ENCODE measurements around the gene DEPDC1B. TPM values are rescaled to one million over a fixed set of nuclear protein-coding genes. Genes with fewer than 3 reads are reported as not detected.

Gene DEPDC1B
- total and polyA plus RNA-seq, 2 of the 8 experiments (the other 6 are each of a cell fraction or from before 2014, with no cell fraction given): 30.8 to 67.4 TPM

GRCh38 chr5:60576425-60576824 is 123.5 kb downstream of the DEPDC1B start:
- H3K23me2 ChIP-seq (ENCODE audit: low read depth, low read length): no peaks in the 10 kb centered on the region
- H3K4ac ChIP-seq (replicated peaks; ENCODE audit: insufficient read length, low read depth, low read length): no peak overlapping the region
- TF ChIP-seq SP1 (IDR thresholded peaks at IDR 0.05; ENCODE audit: low read depth, low read length): no peak
- no peak overlapping the region for H3K27ac ChIP-seq (ENCODE audit: low read depth, low read length)
- ChIA-PET CTCF (ENCODE audit: partially characterized antibody) (no interaction called here), POLR2A (ENCODE audit: partially characterized antibody) (no interaction called here)
- H3K23ac ChIP-seq (ENCODE audit: insufficient read length): no peak overlapping the region
- H4K91ac ChIP-seq (replicated peaks; ENCODE audit: insufficient read length, low read length): no peak overlapping the region
- 61 to 100% methylated on average over 1 to 2 of the region's 2 CpGs for WGBS, 2 experiments (ENCODE audit: extremely low coverage in 1 of 2, insufficient coverage in 1 of 2, insufficient read length in 1 of 2, insufficient replicate concordance in 2 of 2, low coverage in 1 of 2, low lambda C conversion rate in 2 of 2, missing lambda C conversion rate in 1 of 2)
- H3K36me3 ChIP-seq (ENCODE audit: control insufficient read depth in 2 of 4, insufficient read depth in 4 of 4, low read length in 3 of 4): peaks cover 0 to 4% (median 0%) of the 10 kb centered on the region in 4 experiments; a peak in 2 of 8 replicates
- no peak overlapping the region for H3K9ac ChIP-seq (replicated peaks in 1 of 4; ENCODE audit: extremely low read depth in 1 of 4, low read depth in 3 of 4, low read length in 3 of 4)
- DNase-seq (ENCODE audit: low read depth in 1 of 2, low spot score in 2 of 2): no peak
- no peak overlapping the region for H2BK20ac ChIP-seq (ENCODE audit: low read length)
- peaks cover 22 to 27% of the 10 kb centered on the region in 2 experiments for H3K9me3 ChIP-seq (ENCODE audit: insufficient read depth in 2 of 2, low read depth in 1 of 2, low read length in 1 of 2)
- H2BK12ac ChIP-seq (ENCODE audit: low read depth, low read length): no peak overlapping the region
- no peak overlapping the region for H3K4me2 ChIP-seq (ENCODE audit: insufficient read depth in 1 of 2, low read depth in 2 of 2, low read length in 2 of 2)
- H2BK15ac ChIP-seq (ENCODE audit: low read length): no peak overlapping the region
- H3K4me3 ChIP-seq (ENCODE audit: extremely low read depth in 1 of 4, insufficient read depth in 2 of 4, low read depth in 3 of 4, low read length in 4 of 4): no peak overlapping the region
- no peak overlapping the region for H2AFZ ChIP-seq (ENCODE audit: low read length)
- H3K18ac ChIP-seq (ENCODE audit: extremely low read depth, low read length): no peak overlapping the region
- H2BK5ac ChIP-seq (ENCODE audit: low read depth, low read length): no peak overlapping the region
- H2AK5ac ChIP-seq (ENCODE audit: low read depth, low read length): no peak overlapping the region
- H3K79me1 ChIP-seq (ENCODE audit: low read depth, low read length): no peaks in the 10 kb centered on the region
- H3K14ac ChIP-seq (ENCODE audit: insufficient read length): no peak overlapping the region
- no peaks in the 10 kb centered on the region for H3K27me3 ChIP-seq (replicated peaks in 1 of 4; ENCODE audit: control insufficient read depth in 3 of 4, extremely low read depth in 1 of 4, insufficient read depth in 3 of 4, low read length in 3 of 4)
- no peaks in the 10 kb centered on the region for H3K79me2 ChIP-seq (ENCODE audit: control insufficient read depth in 1 of 2, insufficient read depth in 2 of 2, low read length in 2 of 2)
- no peak for FAIRE-seq
- no peak overlapping the region for H3K56ac ChIP-seq (replicated peaks; ENCODE audit: insufficient read length, low read depth, low read length)
- H4K5ac ChIP-seq (ENCODE audit: insufficient read length, low read depth, low read length): no peak overlapping the region
- H3K4me1 ChIP-seq (replicated peaks in 1 of 4; ENCODE audit: control insufficient read depth in 3 of 4, insufficient read depth in 4 of 4, low read length in 3 of 4): no peaks in the 10 kb centered on the region
- no peak overlapping the region for H4K8ac ChIP-seq (ENCODE audit: extremely low read depth, insufficient read depth, low read length)
- no peaks in the 10 kb centered on the region for H4K20me1 ChIP-seq (replicated peaks in 1 of 2; ENCODE audit: control insufficient read depth in 1 of 2, insufficient read depth in 2 of 2, low read length in 2 of 2)
- no peak overlapping the region for H2BK120ac ChIP-seq (replicated peaks; ENCODE audit: low read depth, low read length)

Data from H1 (cell line).